GM23338 (cell line): Measurements from ENCODE around the gene AMBRA1. TPM values are rescaled to one million over a fixed set of nuclear protein-coding genes. Genes with fewer than 3 reads are reported as not detected.

Experiments
- ATAC-seq: fragments of 200-7000 bp; cut with Tn5 transposase; 3 replicates; pipeline ENCODE4 v1.9.1; 2020
- DNase-seq: peaks from one replicate; pipeline ENCODE4 v3.0.0-alpha.2; 2015; ENCODE audit warnings: low spot score
- H2AFZ ChIP-seq: fragments of 200-600 bp; sonication (generic); 2 replicates; pipeline ENCODE4 v1.8.0; 2016; ENCODE audit warnings: antibody characterized with exemption, mild to moderate bottlenecking, moderate library complexity
- H3F3A ChIP-seq: fragments of 200-600 bp; sonication (generic); replicated peaks from 2 replicates; pipeline ENCODE4 v1.8.0; 2017; ENCODE audit warnings: antibody characterized with exemption, mixed run types, low read depth
- H3K27ac ChIP-seq: fragments of 200-600 bp; sonication (generic); 2 replicates; pipeline ENCODE4 v1.6.1; 2016; ENCODE audit warnings: low read depth
- H3K27me3 ChIP-seq: fragments of 200-600 bp; sonication (generic); 2 replicates; pipeline ENCODE4 v1.8.0; 2016; ENCODE audit warnings: mild to moderate bottlenecking, mixed run types, moderate library complexity; ENCODE audit not compliant: insufficient read depth
- H3K36me3 ChIP-seq: fragments of 200-600 bp; sonication (generic); 2 replicates; pipeline ENCODE4 v1.8.0; 2016; ENCODE audit warnings: mild to moderate bottlenecking; ENCODE audit not compliant: insufficient read depth
- H3K4me1 ChIP-seq: fragments of 200-600 bp; sonication (generic); 2 replicates; pipeline ENCODE4 v1.8.0; 2016; ENCODE audit warnings: mild to moderate bottlenecking, moderate library complexity; ENCODE audit not compliant: insufficient read depth
- H3K4me2 ChIP-seq: fragments of 200-600 bp; sonication (generic); 2 replicates; pipeline ENCODE4 v1.7.1; 2017; ENCODE audit warnings: mixed run types
- H3K4me3 ChIP-seq: fragments of 200-600 bp; sonication (generic); 2 replicates; pipeline ENCODE4 v1.6.1; 2016; ENCODE audit warnings: mixed run types
- H3K79me2 ChIP-seq: fragments of 200-600 bp; sonication (generic); replicated peaks from 2 replicates; pipeline ENCODE4 v1.8.0; 2017; ENCODE audit warnings: mild to moderate bottlenecking; ENCODE audit not compliant: insufficient read depth
- H3K9me2 ChIP-seq: fragments of 200-600 bp; sonication (generic); 2 replicates; pipeline ENCODE4 v1.8.0; 2017; ENCODE audit not compliant: insufficient read depth
- H4K20me1 ChIP-seq: fragments of 200-600 bp; sonication (generic); replicated peaks from 2 replicates; pipeline ENCODE4 v1.8.0; 2017; ENCODE audit warnings: mild to moderate bottlenecking; ENCODE audit not compliant: insufficient read depth
- H3K27ac Mint-ChIP-seq: 2 replicates; pipeline ENCODE4 v1.8.0; 2020; ENCODE audit warnings: inconsistent platforms, mild to moderate bottlenecking, moderate library complexity, mixed read lengths
- H3K27me3 Mint-ChIP-seq: 3 replicates; pipeline ENCODE4 v1.8.0; 2022; ENCODE audit warnings: low read depth, mild to moderate bottlenecking, moderate library complexity, mixed read lengths, inconsistent platforms; ENCODE audit not compliant: insufficient read depth, poor library complexity
- H3K36me3 Mint-ChIP-seq: 3 replicates; pipeline ENCODE4 v1.8.0; 2021; ENCODE audit warnings: low read depth, mild to moderate bottlenecking, inconsistent platforms, moderate library complexity, mixed read lengths
- H3K4me1 Mint-ChIP-seq: 3 replicates; pipeline ENCODE4 v1.8.0; 2020; ENCODE audit warnings: mild to moderate bottlenecking, inconsistent platforms, mixed read lengths
- H3K4me3 Mint-ChIP-seq: 3 replicates; pipeline ENCODE4 v1.8.0; 2021; ENCODE audit warnings: moderate library complexity, mild to moderate bottlenecking, inconsistent platforms, mixed read lengths
- H3K9me3 Mint-ChIP-seq: 3 replicates; pipeline ENCODE4 v1.8.0; 2020; ENCODE audit warnings: moderate library complexity, mild to moderate bottlenecking, inconsistent platforms, mixed read lengths
- CREB1 ChIP-seq: fragments of 250-450 bp; sonication (Bioruptor Pico); IDR thresholded peaks from 2 replicates; pipeline ENCODE4 v1.5.0; 2020; ENCODE audit warnings: low read depth, mild to moderate bottlenecking, moderate library complexity
- CTCF ChIP-seq, 2 experiments: fragments of 200-600 bp in 1 of 2; sonication (generic) in 1 of 2; conservative IDR thresholded peaks; 2 replicates each; pipeline versions ENCODE4 v1.5.1 to v1.6.1; 2016 to 2017; ENCODE audit warnings: antibody characterized with exemption in 2 of 2, low read depth in 2 of 2, mild to moderate bottlenecking in 2 of 2, moderate library complexity in 1 of 2
- JUNB ChIP-seq: IDR thresholded peaks from one replicate; pipeline ENCODE4 v1.6.1; 2016; ENCODE audit warnings: antibody characterized with exemption; ENCODE audit not compliant: unreplicated experiment
- POLR2AphosphoS5 ChIP-seq: IDR thresholded peaks from 2 replicates; pipeline ENCODE4 v1.6.1; 2016; ENCODE audit warnings: antibody characterized with exemption, low read depth
- REST ChIP-seq: IDR thresholded peaks from one replicate; pipeline ENCODE4 v1.6.1; 2018; ENCODE audit warnings: antibody characterized with exemption; ENCODE audit not compliant: unreplicated experiment
- ZNF114 ChIP-seq: fragments of 250-450 bp; sonication (Bioruptor Pico); IDR thresholded peaks from 2 replicates; pipeline ENCODE4 v1.5.0; 2020; ENCODE audit warnings: mild to moderate bottlenecking, moderate library complexity
- polyA plus RNA-seq: library from polyadenylated mRNA; unstranded; fragments of >200 nt; fragmentation: Nextera tagmentation; extraction: Ambion mirVana; gene quantifications from 2 replicates; pipeline ENCODE4 v1.2.1, GENCODE V29; 2016
- total RNA-seq: library from RNA; depleted of rRNA; stranded (reverse); fragments of >200 nt; shearing (Covaris generic); gene quantifications from 2 replicates; pipeline ENCODE4 v1.2.3, GENCODE V29; 2014

The AMBRA1 gene
- total and polyA plus RNA-seq, 2 experiments from 2014 or later, result 8.3 to 34.8 TPM

- TF ChIP-seq REST, result no peak
- no peak for TF ChIP-seq CREB1 (CRISPR knock-in tag)
- TF ChIP-seq ZNF114 (CRISPR knock-in tag), result no peak
- no peak for TF ChIP-seq JUNB
- TF ChIP-seq POLR2AphosphoS5, result no peak
- no peak for TF ChIP-seq CTCF (conservative IDR thresholded peaks at IDR 0.05; ENCODE audit: low read depth in 2 of 2)
These were observed 210.4 kb downstream of the AMBRA1 start (continued) for GRCh38 chr11:46383404-46383758.

GRCh38 chr11:46382646-46383403 lies 211.0 kb downstream of the AMBRA1 start:
- peak; percentile 78 to 84 for TF ChIP-seq CTCF (conservative IDR thresholded peaks at IDR 0.05; ENCODE audit: low read depth in 2 of 2)
- TF ChIP-seq POLR2AphosphoS5, result no peak
- H3K4me3 ChIP-seq, result peak overlapping the region; percentile 93
- peaks cover 23% of the 10 kb centered on the region for H3K4me1 ChIP-seq
- no peaks in the 10 kb centered on the region; the same call in 2 of the 3 replicates for H3K9me3 Mint-ChIP-seq
- peak; percentile 89 for DNase-seq
- H3K4me1 Mint-ChIP-seq, result peaks cover 29% of the 10 kb centered on the region
- H3K27me3 ChIP-seq, result peaks cover 9% of the 10 kb centered on the region; the same call in 1 of the 2 replicates
- H2AFZ ChIP-seq, result no peak overlapping the region
- H4K20me1 ChIP-seq, result no peaks in the 10 kb centered on the region; the same call in 1 of the 2 replicates
- ATAC-seq, result peak; percentile 3; the same call in 2 of the 3 replicates
- no peaks in the 10 kb centered on the region for H3K79me2 ChIP-seq
- H3K27ac ChIP-seq, result no peak overlapping the region
- H3K36me3 ChIP-seq, result no peaks in the 10 kb centered on the region; the same call in 1 of the 2 replicates
- H3K27me3 Mint-ChIP-seq, result peaks cover 29% of the 10 kb centered on the region
- H3K27ac Mint-ChIP-seq, result no peak overlapping the region
- peaks cover 13% of the 10 kb centered on the region for H3K36me3 Mint-ChIP-seq
- peak overlapping the region; percentile 83 for H3K4me3 Mint-ChIP-seq
- peaks cover 35% of the 10 kb centered on the region for H3F3A ChIP-seq
- H3K9me2 ChIP-seq, result no peaks in the 10 kb centered on the region
- peak overlapping the region; percentile 97 for H3K4me2 ChIP-seq
